Measurements from ENCODE around the gene ABCC11. TPM values are rescaled to one million over a fixed set of nuclear protein-coding genes. Genes with fewer than 3 reads are reported as not detected.

The ABCC11 gene
- polyA plus RNA-seq, 3 donors: 0.26 to 0.53 (median 0.36) TPM

GRCh38 chr16:48132696-48133095, 114.6 kb downstream of the ABCC11 start:
- no peak for DNase-seq

- no peak for DNase-seq
Observed at GRCh38 chr16:48131201-48131935, 116.0 kb downstream of the ABCC11 start.

GRCh38 chr16:48129926-48130325, 117.4 kb downstream of the ABCC11 start:
- DNase-seq: no peak

- DNase-seq: no peak
Observed at GRCh38 chr16:48128769-48129168, 118.6 kb downstream of the ABCC11 start.

GRCh38 chr16:48126801-48127644, 120.3 kb downstream of the ABCC11 start:
- no peak for DNase-seq

GRCh38 chr16:48125888-48126287, 121.5 kb downstream of the ABCC11 start:
- DNase-seq: no peak

GRCh38 chr16:48124266-48124665, 123.1 kb downstream of the ABCC11 start:
- DNase-seq: no peak

- DNase-seq: no peak
Observed at GRCh38 chr16:48123104-48123788, 124.1 kb downstream of the ABCC11 start.

- no peak for DNase-seq
Observed at GRCh38 chr16:48121276-48121675, 126.1 kb downstream of the ABCC11 start.

- DNase-seq: no peak
Observed at GRCh38 chr16:48118841-48119240, 128.5 kb downstream of the ABCC11 start.

- DNase-seq: peak; percentile 49
Observed at GRCh38 chr16:48117217-48118105, 129.9 kb downstream of the ABCC11 start.

Other genes starting within 250 kb of the ABCC11 start
- under 1 TPM in 2 of 3 donors, not detected in 1; 0.04 to 0.09 TPM for gene ABCC12, start 91.5 kb downstream of the ABCC11 start, polyA plus RNA-seq (ENCODE audit: insufficient read length in 3 of 3)
- gene LONP2, start 3.2 kb downstream of the ABCC11 start, polyA plus RNA-seq (ENCODE audit: insufficient read length in 3 of 3): 10 to 100 TPM; 60.8 to 93.1 (median 84.2) TPM
- 10 to 100 TPM; 48.0 to 48.8 (median 48.4) TPM for gene SIAH1, start 137.9 kb upstream of the ABCC11 start, polyA plus RNA-seq (ENCODE audit: insufficient read length in 3 of 3)